ENCODE results near the gene TTC14. TPM values are rescaled to one million over a fixed set of nuclear protein-coding genes. Genes with fewer than 3 reads are reported as not detected.

Gene TTC14
- polyA plus RNA-seq, 1 donor from 2014 or later, result 163 TPM

- no peak overlapping the region for H3K27ac ChIP-seq (ENCODE audit: low read length)
- no peaks in the 10 kb centered on the region for H4K20me1 ChIP-seq (ENCODE audit: insufficient read depth)
- no peaks in the 10 kb centered on the region for H3K36me3 ChIP-seq (ENCODE audit: insufficient read depth, low read length)
- H2AFZ ChIP-seq (ENCODE audit: low read depth, low read length), result no peak overlapping the region
- no peaks in the 10 kb centered on the region for H3K9me2 ChIP-seq (ENCODE audit: insufficient read depth, low read length)
- TF ChIP-seq EP300 (conservative IDR thresholded peaks at IDR 0.05; ENCODE audit: poor library complexity, severe bottlenecking) (no peak), RAD21 (conservative IDR thresholded peaks at IDR 0.05) (no peak), SMC3 (conservative IDR thresholded peaks at IDR 0.05; ENCODE audit: poor library complexity) (no peak), EZH2 (IDR thresholded peaks at IDR 0.05; ENCODE audit: borderline replicate concordance, insufficient read depth, low read length, poor library complexity, severe bottlenecking) (no peak), REST (IDR thresholded peaks at IDR 0.05; ENCODE audit: borderline replicate concordance) (no peak), CTCF (IDR thresholded peaks at IDR 0.05; ENCODE audit: poor library complexity, severe bottlenecking) (no peak), POLR2AphosphoS5 (IDR thresholded peaks at IDR 0.05) (no peak), TAF1 (IDR thresholded peaks at IDR 0.05; ENCODE audit: low read depth) (no peak), MXI1 (conservative IDR thresholded peaks at IDR 0.05; ENCODE audit: poor library complexity, severe bottlenecking) (no peak)
- H3K27me3 ChIP-seq (ENCODE audit: insufficient read depth, low read depth, low read length), result no peaks in the 10 kb centered on the region
- no peak overlapping the region for H3K4me2 ChIP-seq (ENCODE audit: low read length)
- H3K4me3 ChIP-seq (ENCODE audit: low read length), result no peak overlapping the region
- H3K9ac ChIP-seq (ENCODE audit: low read length), result no peak overlapping the region
- no peaks in the 10 kb centered on the region for H3F3A ChIP-seq (ENCODE audit: insufficient read depth, low read length, poor library complexity, severe bottlenecking)
- H3K9me3 ChIP-seq (ENCODE audit: low read length), result no peaks in the 10 kb centered on the region
- H3K79me2 ChIP-seq (replicated peaks; ENCODE audit: insufficient read depth, low read length), result no peaks in the 10 kb centered on the region
Observed at GRCh38 chr3:180630371-180630770, 28.4 kb downstream of the TTC14 start.

- Histone ChIP-seq H3K27ac (ENCODE audit: low read length) (no peak overlapping the region), H3K9ac (ENCODE audit: low read length) (no peak overlapping the region), H4K20me1 (ENCODE audit: insufficient read depth) (no peaks in the 10 kb centered on the region), H3K9me2 (ENCODE audit: insufficient read depth, low read length) (no peaks in the 10 kb centered on the region), H3K4me3 (ENCODE audit: low read length) (no peak overlapping the region), H3K79me2 (replicated peaks; ENCODE audit: insufficient read depth, low read length) (no peaks in the 10 kb centered on the region), H2AFZ (ENCODE audit: low read depth, low read length) (no peak overlapping the region), H3K4me2 (ENCODE audit: low read length) (no peak overlapping the region), H3K36me3 (ENCODE audit: insufficient read depth, low read length) (no peaks in the 10 kb centered on the region), H3K27me3 (ENCODE audit: insufficient read depth, low read depth, low read length) (no peaks in the 10 kb centered on the region), H3F3A (ENCODE audit: insufficient read depth, low read length, poor library complexity, severe bottlenecking) (no peaks in the 10 kb centered on the region), H3K9me3 (ENCODE audit: low read length) (no peaks in the 10 kb centered on the region)
- TF ChIP-seq MXI1 (conservative IDR thresholded peaks at IDR 0.05; ENCODE audit: poor library complexity, severe bottlenecking) (no peak), EP300 (conservative IDR thresholded peaks at IDR 0.05; ENCODE audit: poor library complexity, severe bottlenecking) (no peak), SMC3 (conservative IDR thresholded peaks at IDR 0.05; ENCODE audit: poor library complexity) (no peak), RAD21 (conservative IDR thresholded peaks at IDR 0.05) (no peak), EZH2 (IDR thresholded peaks at IDR 0.05; ENCODE audit: borderline replicate concordance, insufficient read depth, low read length, poor library complexity, severe bottlenecking) (no peak), REST (IDR thresholded peaks at IDR 0.05; ENCODE audit: borderline replicate concordance) (no peak), TAF1 (IDR thresholded peaks at IDR 0.05; ENCODE audit: low read depth) (no peak), CTCF (IDR thresholded peaks at IDR 0.05; ENCODE audit: poor library complexity, severe bottlenecking) (no peak), POLR2AphosphoS5 (IDR thresholded peaks at IDR 0.05) (no peak)
Observed at GRCh38 chr3:180631317-180631716, 29.4 kb downstream of the TTC14 start.
